ENCODE measurements around the gene CAPN5.

GRCh38 chr11:77065878-77066228 lies 918 bp upstream of the CAPN5 start:
- TF ChIP-seq YY1 (IDR thresholded peaks at IDR 0.05; ENCODE audit: insufficient read depth, insufficient read length): no peak
- TF ChIP-seq ZNF274 (IDR thresholded peaks at IDR 0.05; ENCODE audit: low read depth, low read length): no peak
